B cell (primary cell): ENCODE measurements around the gene AFTPH. TPM values are rescaled to one million over a fixed set of nuclear protein-coding genes. Genes with fewer than 3 reads are reported as not detected.

ENCODE experiments used
- ATAC-seq: fragments of 200-7000 bp; cut with Tn5 transposase; one replicate; pipeline ENCODE4 v1.10.0; 2021; ENCODE audit warnings: low read depth, mild to moderate bottlenecking, moderate number of reproducible peaks, moderate library complexity
- CTCF ChIA-PET: fragments of 350-600 bp; sonication (Branson Sonifier 250); formaldehyde crosslinking; loops from one replicate; lab custom pipeline; 2021; ENCODE audit warnings: antibody characterized with exemption, inconsistent platforms; lab: Charles Lee
- POLR2A ChIA-PET: fragments of 350-600 bp; sonication (Branson Sonifier 250); formaldehyde crosslinking; loops from one replicate; lab custom pipeline; 2021; ENCODE audit warnings: antibody characterized with exemption; lab: Charles Lee
- DNase-seq: peaks from one replicate; pipeline ENCODE4 v3.0.0; 2013
- H2AFZ ChIP-seq: 2 replicates; pipeline ENCODE4 v1.6.1; 2012; ENCODE audit warnings: mild to moderate bottlenecking, low read depth, low read length; ENCODE audit not compliant: insufficient read depth, poor library complexity, severe bottlenecking
- H3K27ac ChIP-seq, 2 donors: 1 replicate in 1 of 2; 2 replicates in 1 of 2; pipeline ENCODE4 v1.5.1; 2012 to 2013; ENCODE audit warnings: low read length in 2 of 2, mild to moderate bottlenecking in 2 of 2, moderate library complexity in 1 of 2
- H3K27me3 ChIP-seq, 4 experiments: fragments of 200-600 bp in 1 of 4; sonication (generic) in 1 of 4; replicated peaks in 1 of 4; 1 replicate in 2 of 4; 2 replicates in 2 of 4; pipeline versions ENCODE4 v1.6.1 to v1.7.0; 2013 to 2016; ENCODE audit warnings: low read length in 3 of 4, mild to moderate bottlenecking in 2 of 4, mixed read lengths in 1 of 4, moderate library complexity in 1 of 4; ENCODE audit not compliant: insufficient read depth in 4 of 4, control insufficient read depth in 3 of 4; ENCODE audit errors: control extremely low read depth in 1 of 4
- H3K36me3 ChIP-seq, 2 experiments: replicated peaks in 1 of 2; 1 replicate in 1 of 2; 2 replicates in 1 of 2; pipeline versions ENCODE4 v1.6.1 to v1.7.1; 2013; ENCODE audit warnings: low read length in 1 of 2; ENCODE audit not compliant: insufficient read depth in 2 of 2, control insufficient read depth in 1 of 2; ENCODE audit errors: control extremely low read depth in 1 of 2, extremely low read depth in 1 of 2
- H3K4me1 ChIP-seq, 2 donors: fragments of 200-600 bp in 1 of 2; sonication (generic) in 1 of 2; 1 replicate in 1 of 2; 2 replicates in 1 of 2; pipeline versions ENCODE4 v1.5.1 to v1.6.1; 2013 to 2017; ENCODE audit warnings: low read length in 2 of 2; ENCODE audit not compliant: control insufficient read depth in 2 of 2, insufficient read depth in 2 of 2
- H3K4me2 ChIP-seq: replicated peaks from 2 replicates; pipeline ENCODE3; 2012; ENCODE audit warnings: mild to moderate bottlenecking, low read depth, low read length; ENCODE audit not compliant: poor library complexity, severe bottlenecking
- H3K4me3 ChIP-seq, 5 experiments: fragments of 200-600 bp in 1 of 5; sonication (generic) in 1 of 5; 1 replicate in 3 of 5; 2 replicates in 2 of 5; pipeline versions ENCODE4 v1.5.1 to v1.7.0; 2011 to 2016; ENCODE audit warnings: low read length in 4 of 5, mild to moderate bottlenecking in 4 of 5, low read depth in 2 of 5, control low read depth in 1 of 5, moderate library complexity in 1 of 5; ENCODE audit not compliant: insufficient read depth in 1 of 5; ENCODE audit errors: control extremely low read depth in 1 of 5, extremely low read depth in 1 of 5
- H3K79me2 ChIP-seq: fragments of 200-600 bp; sonication (generic); one replicate; pipeline ENCODE4 v1.6.0; 2016; ENCODE audit warnings: low read length; ENCODE audit not compliant: control insufficient read depth, insufficient read depth
- H3K9ac ChIP-seq: fragments of 200-600 bp; sonication (generic); 2 replicates; pipeline ENCODE4 v1.6.1; 2017; ENCODE audit warnings: mild to moderate bottlenecking, low read length, moderate library complexity
- H3K9me3 ChIP-seq, 3 donors: one replicate each; pipeline versions ENCODE4 v1.6.1 to v1.7.1; 2013; ENCODE audit warnings: low read length in 2 of 3; ENCODE audit not compliant: control insufficient read depth in 2 of 3, insufficient read depth in 1 of 3; ENCODE audit errors: control extremely low read depth in 1 of 3
- H4K20me1 ChIP-seq: 2 replicates; pipeline ENCODE4 v1.6.0; 2012; ENCODE audit warnings: mild to moderate bottlenecking, low read length; ENCODE audit not compliant: insufficient read depth, control insufficient read depth, poor library complexity, severe bottlenecking
- H3K27ac Mint-ChIP-seq: one replicate; pipeline ENCODE4 v1.8.0; 2021; ENCODE audit warnings: mixed read lengths
- H3K27me3 Mint-ChIP-seq: one replicate; pipeline ENCODE4 v1.8.0; 2021; ENCODE audit warnings: mixed read lengths
- H3K4me1 Mint-ChIP-seq: one replicate; pipeline ENCODE4 v1.8.0; 2021; ENCODE audit warnings: mixed read lengths
- H3K4me3 Mint-ChIP-seq: one replicate; pipeline ENCODE4 v1.8.0; 2021; ENCODE audit warnings: mixed read lengths
- H3K9me3 Mint-ChIP-seq: one replicate; pipeline ENCODE4 v1.8.0; 2022; ENCODE audit warnings: mixed read lengths; ENCODE audit not compliant: insufficient read depth
- CTCF ChIP-seq: fragments of 200-600 bp; IDR thresholded peaks from one replicate; pipeline ENCODE4 v1.8.0; 2022; ENCODE audit warnings: antibody characterized with exemption, mild to moderate bottlenecking
- EZH2 ChIP-seq: IDR thresholded peaks from 2 replicates; pipeline ENCODE4 v1.6.1; 2012; ENCODE audit warnings: borderline replicate concordance, low read depth, mild to moderate bottlenecking, moderate library complexity, low read length; ENCODE audit not compliant: insufficient read depth, poor library complexity, severe bottlenecking
- WGBS: methylation state at CpG from one replicate; pipeline ENCODE4 v1.1.5; 2013; ENCODE audit warnings: missing lambda C conversion rate; ENCODE audit not compliant: insufficient coverage; 5-methylcytosine and 5-hydroxymethylcytosine counted together
- intact Hi-C: fragments of 100-400 bp; cut with micrococcal nuclease; formaldehyde crosslinking; loops from one replicate; pipeline ENCODE4 v1.10.0; 2022
- polyA plus RNA-seq: library from polyadenylated mRNA; depleted of rRNA; stranded (reverse); fragments of >200 nt; gene quantifications from 2 replicates; pipeline ENCODE4 v1.2.3, GENCODE V29; 2012
- total RNA-seq, 2 donors: library from RNA; stranded (reverse); fragments of 120-200 nt in 1 of 2; gene quantifications; 1 replicate in 1 of 2; 2 replicates in 1 of 2; pipeline versions ENCODE4 v1.2.3 to v1.2.4, GENCODE V29; 2013 to 2022

Gene AFTPH
- total and polyA plus RNA-seq, 2 donors (not counting 1 experiment from before 2014, with no cell fraction given), result 45.4 to 94.1 TPM

DNA sequence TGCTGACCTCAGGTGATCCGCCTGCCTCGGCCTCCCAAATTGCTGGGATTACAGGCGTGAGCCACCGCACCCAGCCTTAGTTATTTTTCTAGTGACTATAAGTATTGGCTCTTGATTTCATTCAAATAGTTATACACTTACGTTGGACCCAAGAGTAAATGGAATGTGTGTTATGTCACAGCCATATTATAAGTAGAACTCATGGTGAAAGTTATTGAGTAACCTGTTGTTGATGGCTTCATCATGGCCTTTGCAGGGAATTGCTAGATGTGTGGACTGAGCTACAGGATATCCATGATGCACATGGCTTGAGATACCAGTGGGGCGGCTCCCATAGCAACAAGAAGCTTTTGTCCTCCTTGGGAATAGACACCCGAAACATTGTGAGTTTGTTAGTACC lies 44.7 kb downstream of the AFTPH start:
- no peaks in the 10 kb centered on the region for H3K27me3 ChIP-seq
- peaks cover 6 to 45% of the 10 kb centered on the region in 2 experiments for H3K36me3 ChIP-seq
- CTCF ChIA-PET, result interaction anchor here (0.9 to 16.0 kb wide), 4 partner anchors 11 to 240 kb away, joined by 3 to 217 read pairs (median 4); partner anchors contain the start of gene AFTPH
- Mint-ChIP-seq H3K4me3 (no peak overlapping the region), H3K4me1 (peaks cover 19% of the 10 kb centered on the region), H3K9me3 (no peaks in the 10 kb centered on the region), H3K27ac (no peak overlapping the region), H3K27me3 (no peaks in the 10 kb centered on the region)
- no peaks in the 10 kb centered on the region for H3K9me3 ChIP-seq
- TF ChIP-seq CTCF (no peak), EZH2 (no peak)
- H3K9ac ChIP-seq, result no peak overlapping the region
- H3K27ac ChIP-seq, result no peak overlapping the region
- no peak overlapping the region for H2AFZ ChIP-seq
- WGBS, result no CpG with 5 or more reads among the region's 7 CpGs
- peaks cover 19% of the 10 kb centered on the region for H4K20me1 ChIP-seq
- H3K79me2 ChIP-seq, result peaks cover 53% of the 10 kb centered on the region
- DNase-seq (no peak), ATAC-seq (no peak)
- POLR2A ChIA-PET, result no interaction called here
- H3K4me3 ChIP-seq, result no peak overlapping the region
- intact Hi-C loops, result no loop called here
- no peaks in the 10 kb centered on the region for H3K4me1 ChIP-seq
- no peak overlapping the region for H3K4me2 ChIP-seq

GRCh38 chr2:64574871-64575270 lies 50.7 kb downstream of the AFTPH start:
- H2AFZ ChIP-seq, result no peak overlapping the region
- peaks cover 27 to 80% of the 10 kb centered on the region in 2 experiments for H3K36me3 ChIP-seq
- H4K20me1 ChIP-seq, result peaks cover 6% of the 10 kb centered on the region
- Mint-ChIP-seq H3K27ac (no peak overlapping the region), H3K27me3 (no peaks in the 10 kb centered on the region), H3K9me3 (no peaks in the 10 kb centered on the region), H3K4me1 (peaks cover 11% of the 10 kb centered on the region), H3K4me3 (no peak overlapping the region)
- ChIA-PET POLR2A (no interaction called here), CTCF (interaction anchor here (0.6 to 1.9 kb wide), 6 partner anchors 9 to 476 kb away, joined by 3 to 5 read pairs (median 4); no protein-coding TSS in a partner anchor)
- no peak for DNase-seq
- no peak for ATAC-seq
- no peak overlapping the region for H3K9ac ChIP-seq
- H3K79me2 ChIP-seq, result peaks cover 19% of the 10 kb centered on the region
- intact Hi-C loops, result no loop called here
- TF ChIP-seq CTCF (no peak), EZH2 (no peak)
- no peak overlapping the region for H3K4me2 ChIP-seq
- peak overlapping the region in 1 of 2 donors; percentile 40 for H3K27ac ChIP-seq
- H3K9me3 ChIP-seq, result no peaks in the 10 kb centered on the region
- H3K4me3 ChIP-seq, result no peak overlapping the region
- H3K4me1 ChIP-seq, result no peaks in the 10 kb centered on the region
- H3K27me3 ChIP-seq, result no peaks in the 10 kb centered on the region
- no CpG with 5 or more reads among the region's 1 CpG for WGBS
